Uterus (tissue), 2 donors: ENCODE results near the gene GRIN2A.

Experiments
- POLR2A ChIP-seq, 2 donors: fragments of 450-650 bp; IDR thresholded peaks; one replicate each; pipeline ENCODE4 v1.6.1; 2016; ENCODE audit warnings: antibody characterized with exemption in 2 of 2, mild to moderate bottlenecking in 1 of 2, moderate library complexity in 1 of 2
- TF ChIP-seq, protein P1 (sequence below), 4 experiments: fragments of 200-600 bp in 2 of 4; fragments of 450-650 bp in 2 of 4; sonication (generic) in 2 of 4; IDR thresholded peaks; one replicate each; pipeline ENCODE4 v1.5.1; 2016 to 2019; ENCODE audit warnings: antibody characterized with exemption in 4 of 4, mild to moderate bottlenecking in 2 of 4, moderate library complexity in 1 of 4

DNA sequence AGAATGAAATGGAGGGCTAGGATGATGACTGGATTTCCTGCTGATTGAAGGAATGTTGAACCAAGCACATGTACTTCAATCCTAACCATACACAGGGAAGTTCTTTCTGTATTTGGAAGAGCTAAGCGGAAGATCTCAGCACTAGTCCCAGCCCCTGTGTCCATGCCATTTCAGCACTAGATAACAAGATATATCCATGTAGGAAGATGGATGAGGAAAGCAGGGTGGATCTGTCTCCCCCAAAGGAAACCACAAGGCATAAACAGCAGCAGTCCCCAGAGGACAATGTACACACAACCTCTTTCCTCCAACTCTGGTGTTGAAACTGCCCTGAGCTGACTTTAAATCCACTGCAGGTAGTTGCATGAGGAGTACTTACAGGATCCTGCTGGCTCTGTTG is 75.1 kb downstream of the GRIN2A start:
- TF ChIP-seq, protein P1, sequence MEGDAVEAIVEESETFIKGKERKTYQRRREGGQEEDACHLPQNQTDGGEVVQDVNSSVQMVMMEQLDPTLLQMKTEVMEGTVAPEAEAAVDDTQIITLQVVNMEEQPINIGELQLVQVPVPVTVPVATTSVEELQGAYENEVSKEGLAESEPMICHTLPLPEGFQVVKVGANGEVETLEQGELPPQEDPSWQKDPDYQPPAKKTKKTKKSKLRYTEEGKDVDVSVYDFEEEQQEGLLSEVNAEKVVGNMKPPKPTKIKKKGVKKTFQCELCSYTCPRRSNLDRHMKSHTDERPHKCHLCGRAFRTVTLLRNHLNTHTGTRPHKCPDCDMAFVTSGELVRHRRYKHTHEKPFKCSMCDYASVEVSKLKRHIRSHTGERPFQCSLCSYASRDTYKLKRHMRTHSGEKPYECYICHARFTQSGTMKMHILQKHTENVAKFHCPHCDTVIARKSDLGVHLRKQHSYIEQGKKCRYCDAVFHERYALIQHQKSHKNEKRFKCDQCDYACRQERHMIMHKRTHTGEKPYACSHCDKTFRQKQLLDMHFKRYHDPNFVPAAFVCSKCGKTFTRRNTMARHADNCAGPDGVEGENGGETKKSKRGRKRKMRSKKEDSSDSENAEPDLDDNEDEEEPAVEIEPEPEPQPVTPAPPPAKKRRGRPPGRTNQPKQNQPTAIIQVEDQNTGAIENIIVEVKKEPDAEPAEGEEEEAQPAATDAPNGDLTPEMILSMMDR (IDR thresholded peaks at IDR 0.05): no peak
- no peak for TF ChIP-seq POLR2A (IDR thresholded peaks at IDR 0.05)
